ENCODE data around the gene DCAF7.

Gene DCAF7

GRCh38 chr17:63557416-63557815 is 7.1 kb downstream of the DCAF7 start:
- ChIA-PET POLR2A (no interaction called here), CTCF (interaction anchor here (2.0 kb wide), 1 partner anchor 55 kb away, joined by 6 read pairs; no protein-coding TSS in a partner anchor)
- no peak for DNase-seq (ENCODE audit: low read depth, low spot score)
- no peak overlapping the region for H3K4me3 ChIP-seq (ENCODE audit: low read depth, low read length)
- no peak for TF ChIP-seq CTCF (IDR thresholded peaks at IDR 0.05; ENCODE audit: insufficient read depth, low read length, missing control alignments)

- ChIA-PET CTCF (interaction anchor here (1.7 to 2.0 kb wide), 2 partner anchors 54 to 126 kb away, joined by 5 to 6 read pairs; no protein-coding TSS in a partner anchor), POLR2A (no interaction called here)
- no peak overlapping the region for H3K4me3 ChIP-seq (ENCODE audit: low read depth, low read length)
- TF ChIP-seq CTCF (IDR thresholded peaks at IDR 0.05; ENCODE audit: insufficient read depth, low read length, missing control alignments), result no peak
- no peak for DNase-seq (ENCODE audit: low read depth, low spot score)
Observed at GRCh38 chr17:63558441-63558840, 8.2 kb downstream of the DCAF7 start.

GRCh38 chr17:63561819-63562218 is 11.5 kb downstream of the DCAF7 start:
- no peak for DNase-seq (ENCODE audit: low read depth, low spot score)
- TF ChIP-seq CTCF (IDR thresholded peaks at IDR 0.05; ENCODE audit: insufficient read depth, low read length, missing control alignments), result no peak
- ChIA-PET CTCF (no interaction called here), POLR2A (interaction anchor here (0.7 kb wide), 1 partner anchor 15 kb away, joined by 3 read pairs; no protein-coding TSS in a partner anchor)
- H3K4me3 ChIP-seq (ENCODE audit: low read depth, low read length), result no peak overlapping the region

DNA sequence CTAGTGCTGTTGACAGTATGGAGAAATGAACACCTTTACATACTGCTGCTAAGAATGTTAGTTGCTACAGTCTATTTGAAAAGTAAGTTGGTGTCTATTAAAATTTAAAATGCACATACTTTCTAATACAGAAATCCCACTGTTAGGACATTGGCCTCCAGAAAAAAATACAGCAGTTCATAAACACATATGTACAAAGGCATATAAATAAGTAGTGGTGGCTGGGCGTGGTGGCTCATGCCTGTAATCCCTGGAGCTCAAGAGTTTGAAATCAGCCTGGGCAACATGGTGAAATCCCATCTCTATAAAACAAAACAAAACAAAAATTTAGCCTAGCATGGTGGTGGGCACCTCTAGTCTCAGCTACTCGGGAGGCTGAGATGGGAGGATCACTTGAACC is 13.1 kb downstream of the DCAF7 start:
- no peak for DNase-seq (ENCODE audit: low read depth, low spot score)
- CTCF ChIA-PET, result no interaction called here
- TF ChIP-seq CTCF (IDR thresholded peaks at IDR 0.05; ENCODE audit: insufficient read depth, low read length, missing control alignments), result no peak
- POLR2A ChIA-PET, result no interaction called here
- H3K4me3 ChIP-seq (ENCODE audit: low read depth, low read length), result no peak overlapping the region

- no peak for TF ChIP-seq CTCF (IDR thresholded peaks at IDR 0.05; ENCODE audit: insufficient read depth, low read length, missing control alignments)
- POLR2A ChIA-PET, result interaction anchor here (1.1 kb wide), 1 partner anchor 14 kb away, joined by 3 read pairs; the partner anchor contains the start of gene DCAF7
- no peak overlapping the region for H3K4me3 ChIP-seq (ENCODE audit: low read depth, low read length)
- CTCF ChIA-PET, result interaction anchor here (1.0 to 3.0 kb wide), 6 partner anchors 8 to 158 kb away, joined by 3 to 14 read pairs (median 4); no protein-coding TSS in a partner anchor
- no peak for DNase-seq (ENCODE audit: low read depth, low spot score)
Observed at GRCh38 chr17:63564562-63564961, 14.3 kb downstream of the DCAF7 start.

DNA sequence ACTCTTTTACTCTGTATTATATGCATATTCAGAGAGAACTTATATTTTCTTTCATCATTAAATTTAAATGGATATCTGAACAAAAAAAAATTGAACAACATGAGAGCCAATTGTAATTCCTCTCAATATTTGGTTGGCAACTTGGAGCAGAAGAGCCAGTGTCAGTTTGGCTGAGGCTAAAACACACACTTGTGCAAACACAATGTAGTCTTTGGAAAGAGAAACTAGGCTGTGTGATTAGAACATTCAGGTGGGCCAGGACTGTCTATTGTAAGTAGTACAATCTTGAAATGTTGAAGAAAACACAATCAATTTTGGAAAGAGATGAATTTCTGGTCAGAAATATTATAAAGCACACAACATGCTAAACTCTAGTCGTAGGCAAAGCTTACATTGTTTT is 17.0 kb downstream of the DCAF7 start:
- CTCF ChIA-PET, result interaction anchor here (1.0 to 3.0 kb wide), 3 partner anchors 45 to 142 kb away, joined by 3 to 14 read pairs (median 3); no protein-coding TSS in a partner anchor
- no peak for DNase-seq (ENCODE audit: low read depth, low spot score)
- no peak overlapping the region for H3K4me3 ChIP-seq (ENCODE audit: low read depth, low read length)
- no peak for TF ChIP-seq CTCF (IDR thresholded peaks at IDR 0.05; ENCODE audit: insufficient read depth, low read length, missing control alignments)
- POLR2A ChIA-PET, result no interaction called here

All from AG04449 (cell line).